ENCODE data around the gene ANP32A. TPM values are rescaled to one million over a fixed set of nuclear protein-coding genes. Genes with fewer than 3 reads are reported as not detected.

Gene ANP32A
- total RNA-seq, 1 experiment from 2014 or later = 250 TPM

DNA sequence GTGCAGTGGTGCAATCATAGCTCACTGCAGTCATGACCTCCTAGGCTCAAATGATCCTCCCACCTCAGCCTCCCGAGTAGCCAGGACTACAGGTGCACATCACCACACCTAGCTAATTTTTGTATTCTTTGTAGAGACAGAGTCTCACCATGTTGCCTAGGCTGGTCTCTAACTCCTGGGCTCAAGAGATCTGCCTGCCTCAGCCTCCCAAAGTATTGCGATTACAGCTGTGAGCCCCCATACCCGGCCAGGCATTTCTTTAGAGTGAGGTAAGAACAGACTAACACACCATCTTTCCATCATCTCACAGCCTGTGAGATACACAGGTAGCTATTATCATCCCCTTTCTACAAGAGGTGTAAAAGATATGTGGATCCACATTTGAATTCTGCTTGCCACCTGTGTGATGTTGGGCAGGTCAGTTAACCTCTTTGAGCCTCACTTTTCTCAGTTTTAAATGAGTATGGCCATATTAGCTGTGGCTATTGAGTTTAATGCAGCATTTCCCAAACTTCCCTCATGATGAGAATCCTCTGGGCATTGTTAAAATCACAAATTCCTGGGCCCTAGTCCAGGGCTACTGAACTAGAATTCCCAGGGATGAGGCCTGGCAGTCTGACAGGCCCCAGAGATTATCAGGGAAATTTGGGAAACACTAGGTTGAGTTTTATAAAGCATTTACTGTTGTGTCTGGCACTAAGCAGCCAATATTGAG lies 46.0 kb downstream of the ANP32A start:
- Mint-ChIP-seq H3K36me3 (ENCODE audit: insufficient read depth, unreplicated experiment) (peaks cover 28% of the 10 kb centered on the region), H3K27ac (ENCODE audit: unreplicated experiment) (no peak overlapping the region)
- no TSS peak for BruUV-seq (replicated peaks)

DNA sequence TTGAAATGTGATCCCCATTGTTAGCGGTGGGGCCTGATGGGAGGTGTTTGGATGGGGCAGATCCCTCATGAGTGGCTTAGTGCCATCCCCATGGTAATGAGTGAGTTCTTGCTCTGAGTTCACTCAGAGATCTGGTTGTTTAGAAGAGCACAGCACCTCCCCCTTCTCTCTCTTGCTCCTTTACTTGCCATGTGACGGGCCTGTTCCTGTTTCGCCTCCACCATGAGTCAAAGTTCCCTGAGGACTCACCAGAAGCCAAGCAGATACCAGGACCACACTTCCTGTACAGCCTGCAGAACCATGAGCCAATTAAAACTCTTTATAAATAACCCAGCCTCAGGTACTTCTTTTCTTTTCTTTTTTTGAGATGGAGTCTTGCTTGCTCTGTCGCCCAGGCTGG lies 46.6 kb downstream of the ANP32A start:
- Mint-ChIP-seq H3K4me1 (ENCODE audit: low read depth, unreplicated experiment) (no peaks in the 10 kb centered on the region), H3K27me3 (ENCODE audit: unreplicated experiment) (peaks cover 18% of the 10 kb centered on the region), H3K9me3 (ENCODE audit: low read depth, unreplicated experiment) (peaks cover 4% of the 10 kb centered on the region), H3K4me3 (ENCODE audit: low read depth, unreplicated experiment) (no peak overlapping the region), H3K36me3 (ENCODE audit: insufficient read depth, unreplicated experiment) (peaks cover 23% of the 10 kb centered on the region), H3K27ac (ENCODE audit: unreplicated experiment) (no peak overlapping the region)
- intact Hi-C loops (cut with micrococcal nuclease; ENCODE audit: unreplicated experiment) = no loop called here
- DNase-seq = no peak
- TF ChIP-seq, protein P1, sequence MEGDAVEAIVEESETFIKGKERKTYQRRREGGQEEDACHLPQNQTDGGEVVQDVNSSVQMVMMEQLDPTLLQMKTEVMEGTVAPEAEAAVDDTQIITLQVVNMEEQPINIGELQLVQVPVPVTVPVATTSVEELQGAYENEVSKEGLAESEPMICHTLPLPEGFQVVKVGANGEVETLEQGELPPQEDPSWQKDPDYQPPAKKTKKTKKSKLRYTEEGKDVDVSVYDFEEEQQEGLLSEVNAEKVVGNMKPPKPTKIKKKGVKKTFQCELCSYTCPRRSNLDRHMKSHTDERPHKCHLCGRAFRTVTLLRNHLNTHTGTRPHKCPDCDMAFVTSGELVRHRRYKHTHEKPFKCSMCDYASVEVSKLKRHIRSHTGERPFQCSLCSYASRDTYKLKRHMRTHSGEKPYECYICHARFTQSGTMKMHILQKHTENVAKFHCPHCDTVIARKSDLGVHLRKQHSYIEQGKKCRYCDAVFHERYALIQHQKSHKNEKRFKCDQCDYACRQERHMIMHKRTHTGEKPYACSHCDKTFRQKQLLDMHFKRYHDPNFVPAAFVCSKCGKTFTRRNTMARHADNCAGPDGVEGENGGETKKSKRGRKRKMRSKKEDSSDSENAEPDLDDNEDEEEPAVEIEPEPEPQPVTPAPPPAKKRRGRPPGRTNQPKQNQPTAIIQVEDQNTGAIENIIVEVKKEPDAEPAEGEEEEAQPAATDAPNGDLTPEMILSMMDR (IDR thresholded peaks at IDR 0.05; ENCODE audit: unreplicated experiment) = no peak
- BruUV-seq (replicated peaks) = no TSS peak
- CTCF ChIA-PET = interaction anchor here (1.2 kb wide), 1 partner anchor 24 kb away, joined by 5 read pairs; no protein-coding TSS in a partner anchor

More for the DNA sequence above, 46.0 kb downstream of the ANP32A start:
- intact Hi-C loops (cut with micrococcal nuclease; ENCODE audit: unreplicated experiment) = no loop called here
- H3K4me3 Mint-ChIP-seq (ENCODE audit: low read depth, unreplicated experiment) = no peak overlapping the region
- no peaks in the 10 kb centered on the region for H3K4me1 Mint-ChIP-seq (ENCODE audit: low read depth, unreplicated experiment)
- TF ChIP-seq, protein P1 (IDR thresholded peaks at IDR 0.05; ENCODE audit: unreplicated experiment) = no peak
- CTCF ChIA-PET = no interaction called here
- peaks cover 4% of the 10 kb centered on the region for H3K9me3 Mint-ChIP-seq (ENCODE audit: low read depth, unreplicated experiment)
- H3K27me3 Mint-ChIP-seq (ENCODE audit: unreplicated experiment) = peaks cover 18% of the 10 kb centered on the region
- no peak for DNase-seq

DNA sequence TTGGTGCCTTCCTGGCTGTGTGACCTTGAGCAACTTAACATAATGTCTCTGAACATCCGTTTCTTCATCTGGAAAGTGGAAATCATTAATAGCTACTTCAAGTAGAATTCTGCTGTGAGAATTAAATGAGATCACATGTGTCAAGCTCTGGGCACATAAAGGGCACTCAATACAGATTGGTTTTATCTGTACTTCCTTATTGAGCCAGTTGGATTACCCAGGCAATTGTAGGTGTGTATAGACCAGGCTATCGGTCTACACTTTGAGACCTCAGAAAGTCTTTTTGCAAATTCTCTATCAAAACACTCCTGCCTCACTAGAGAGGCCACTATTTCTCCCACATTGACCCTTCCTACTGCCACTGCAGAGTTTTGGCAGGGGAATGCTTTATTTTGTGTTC lies 47.7 kb downstream of the ANP32A start:
- intact Hi-C loops (cut with micrococcal nuclease; ENCODE audit: unreplicated experiment) = no loop called here
- BruUV-seq (replicated peaks) = no TSS peak
- peaks cover 4% of the 10 kb centered on the region for H3K9me3 Mint-ChIP-seq (ENCODE audit: low read depth, unreplicated experiment)
- peaks cover 18% of the 10 kb centered on the region for H3K27me3 Mint-ChIP-seq (ENCODE audit: unreplicated experiment)
- no peak overlapping the region for H3K4me3 Mint-ChIP-seq (ENCODE audit: low read depth, unreplicated experiment)
- no peak overlapping the region for H3K27ac Mint-ChIP-seq (ENCODE audit: unreplicated experiment)
- peaks cover 9% of the 10 kb centered on the region for H3K4me1 Mint-ChIP-seq (ENCODE audit: low read depth, unreplicated experiment)
- CTCF ChIA-PET = interaction anchor here (1.2 to 1.5 kb wide), 2 partner anchors 19 to 23 kb away, joined by 5 read pairs; no protein-coding TSS in a partner anchor
- no peak for DNase-seq
- TF ChIP-seq, protein P1 (IDR thresholded peaks at IDR 0.05; ENCODE audit: unreplicated experiment) = no peak
- peaks cover 17% of the 10 kb centered on the region for H3K36me3 Mint-ChIP-seq (ENCODE audit: insufficient read depth, unreplicated experiment)

DNA sequence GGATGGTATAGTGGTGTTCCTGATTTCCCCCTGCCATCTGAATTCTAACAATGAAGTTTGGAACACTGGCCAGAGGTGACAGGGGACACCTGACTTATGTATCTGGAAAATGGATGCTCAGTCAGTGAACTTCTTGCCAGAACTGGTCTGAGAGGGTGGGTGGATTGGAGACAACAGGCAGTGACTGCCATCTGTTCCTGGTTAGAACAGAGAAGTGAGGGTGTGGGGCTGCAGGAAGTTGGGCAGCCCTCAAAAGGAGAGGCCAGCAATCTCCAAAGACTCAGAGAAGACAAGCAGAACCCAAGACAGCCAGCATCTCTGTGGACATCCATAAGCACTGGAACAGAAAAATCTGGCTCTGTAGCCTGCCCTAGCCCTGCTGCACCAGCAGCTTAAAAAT lies 50.5 kb downstream of the ANP32A start:
- no peak overlapping the region for H3K27ac Mint-ChIP-seq (ENCODE audit: unreplicated experiment)
- DNase-seq = no peak
- CTCF ChIA-PET = interaction anchor here (0.7 kb wide), 1 partner anchor 592 kb away, joined by 6 read pairs; no protein-coding TSS in a partner anchor
- BruUV-seq (replicated peaks) = no TSS peak
- peaks cover 4% of the 10 kb centered on the region for H3K9me3 Mint-ChIP-seq (ENCODE audit: low read depth, unreplicated experiment)
- TF ChIP-seq, protein P1 (IDR thresholded peaks at IDR 0.05; ENCODE audit: unreplicated experiment) = no peak
- peaks cover 10% of the 10 kb centered on the region for H3K4me1 Mint-ChIP-seq (ENCODE audit: low read depth, unreplicated experiment)
- H3K27me3 Mint-ChIP-seq (ENCODE audit: unreplicated experiment) = peaks cover 18% of the 10 kb centered on the region
- intact Hi-C loops (cut with micrococcal nuclease; ENCODE audit: unreplicated experiment) = no loop called here
- peaks cover 6% of the 10 kb centered on the region for H3K36me3 Mint-ChIP-seq (ENCODE audit: insufficient read depth, unreplicated experiment)
- no peak overlapping the region for H3K4me3 Mint-ChIP-seq (ENCODE audit: low read depth, unreplicated experiment)
